Mesenteric fat pad (tissue), 1 donor: ENCODE results near the gene ESYT1. TPM values are rescaled to one million over a fixed set of nuclear protein-coding genes. Genes with fewer than 3 reads are reported as not detected.
"Not testable (repeated sequence)": the region's sequence is repeated elsewhere in the genome, so short reads cannot be mapped to it uniquely, and the experiment has no call there.

Experiments
- DNase-seq: peaks from one replicate; pipeline ENCODE4 v3.0.0-alpha.2; 2020; ENCODE audit warnings: low spot score
- total RNA-seq: library from RNA; stranded (reverse); fragmentation: NEBNext Ultra II Directional; extraction: Animal tissue kit (Norgen Biotek cat#: 25700); gene quantifications from one replicate; pipeline ENCODE4 v1.2.1, GENCODE V29; 2021
- donor health status: DM: yes; HTN: yes; CAD: no.

The ESYT1 gene
- total RNA-seq, 1 donor from 2014 or later: 435 TPM

- no peak for DNase-seq
These were observed 27.3 kb downstream of the ESYT1 start for GRCh38 chr12:56155256-56155845.

GRCh38 chr12:56156464-56157200 is 28.6 kb downstream of the ESYT1 start:
- not testable (repeated sequence) for DNase-seq

- no peak for DNase-seq
These were observed 29.3 kb downstream of the ESYT1 start for GRCh38 chr12:56157201-56158028.

GRCh38 chr12:56158029-56158925 is 30.2 kb downstream of the ESYT1 start, which contains the start of gene MYL6:
Gene MYL6, plus strand, starts transcription at chr12:56158359. Its CDS starts 43 bp downstream, at chr12:56158402.
- DNase-seq: peak; percentile 96

GRCh38 chr12:56158926-56159461 is 30.9 kb downstream of the ESYT1 start:
- DNase-seq: no peak

- no peak for DNase-seq
These were observed 31.6 kb downstream of the ESYT1 start for GRCh38 chr12:56159482-56160192.

- no peak for DNase-seq
These were observed 32.2 kb downstream of the ESYT1 start for GRCh38 chr12:56160193-56160763.

GRCh38 chr12:56160894-56161689 is 33.0 kb downstream of the ESYT1 start:
- no peak for DNase-seq

- no peak for DNase-seq
These were observed 33.8 kb downstream of the ESYT1 start for GRCh38 chr12:56161690-56162351.

GRCh38 chr12:56162468-56163290 is 34.6 kb downstream of the ESYT1 start:
- DNase-seq: no peak

GRCh38 chr12:56163533-56164344 is 35.7 kb downstream of the ESYT1 start:
- no peak for DNase-seq

GRCh38 chr12:56164345-56164729 is 36.3 kb downstream of the ESYT1 start:
- no peak for DNase-seq

GRCh38 chr12:56165369-56165768 is 37.3 kb downstream of the ESYT1 start:
- no peak for DNase-seq

- no peak for DNase-seq
These were observed 41.2 kb downstream of the ESYT1 start for GRCh38 chr12:56169229-56169759.

GRCh38 chr12:56172839-56173238 is 44.8 kb downstream of the ESYT1 start:
- no peak for DNase-seq

GRCh38 chr12:56178347-56178746 is 50.3 kb downstream of the ESYT1 start:
- no peak for DNase-seq
